HL-60/S4 treated with retinoic acid at 250 ng/mL for 4 days and 3 days (cell line): ENCODE measurements around the gene ALDH16A1.

ENCODE experiments used
- in situ Hi-C: fragments of 300-500 bp; cut with MboI; formaldehyde crosslinking; loops from 2 replicates; pipeline ENCODE4 v1.7.0; 2022; ENCODE audit warnings: low sequenced_read_pairs

ALDH16A1 gene

GRCh38 chr19:49423071-49423984 lies 29.7 kb upstream of the ALDH16A1 start, which contains the start of gene PTH2:
Gene PTH2, minus strand, starts transcription at chr19:49423441. Its CDS starts 102 bp downstream, at chr19:49423339.
- in situ Hi-C loops = no loop called here

- in situ Hi-C loops = no loop called here
Observed at GRCh38 chr19:49423985-49424303, 29.1 kb upstream of the ALDH16A1 start.

GRCh38 chr19:49425178-49425577 lies 27.8 kb upstream of the ALDH16A1 start, which contains the start of gene GFY:
Gene GFY, plus strand, starts transcription at chr19:49425388. Its CDS starts 1,043 bp downstream, at chr19:49426431.
- in situ Hi-C loops = no loop called here

DNA sequence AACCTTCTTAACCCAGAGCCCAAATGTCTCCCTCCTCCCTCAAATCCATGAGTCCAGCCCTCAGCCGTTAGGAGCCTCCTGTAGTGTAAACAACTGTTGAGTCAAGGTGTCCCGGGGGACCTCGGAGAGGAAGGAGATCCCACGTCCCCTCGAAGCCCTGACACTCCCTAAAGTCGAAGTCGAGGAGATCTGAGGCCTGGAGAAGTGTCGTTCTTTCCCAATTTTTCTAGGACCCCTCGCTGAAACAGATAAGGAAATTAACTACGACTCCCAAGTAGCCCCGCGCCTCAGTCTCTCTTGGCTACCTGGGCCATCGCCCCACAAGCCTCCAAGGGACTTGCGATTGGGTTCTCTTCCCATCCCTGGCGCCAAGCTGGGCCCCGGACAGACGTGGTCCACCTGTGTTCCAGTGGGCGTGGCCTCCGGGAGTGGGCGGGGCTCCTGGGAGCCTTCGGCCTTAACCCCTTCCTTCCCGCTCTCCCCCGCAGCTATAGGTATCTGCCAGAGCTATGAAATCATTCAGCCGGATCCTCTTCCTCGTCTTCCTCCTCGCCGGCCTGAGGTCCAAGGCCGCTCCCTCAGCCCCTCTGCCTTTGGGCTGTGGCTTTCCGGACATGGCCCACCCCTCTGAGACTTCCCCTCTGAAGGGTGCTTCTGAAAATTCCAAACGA lies 27.0 kb upstream of the ALDH16A1 start:
- in situ Hi-C loops = no loop called here

DNA sequence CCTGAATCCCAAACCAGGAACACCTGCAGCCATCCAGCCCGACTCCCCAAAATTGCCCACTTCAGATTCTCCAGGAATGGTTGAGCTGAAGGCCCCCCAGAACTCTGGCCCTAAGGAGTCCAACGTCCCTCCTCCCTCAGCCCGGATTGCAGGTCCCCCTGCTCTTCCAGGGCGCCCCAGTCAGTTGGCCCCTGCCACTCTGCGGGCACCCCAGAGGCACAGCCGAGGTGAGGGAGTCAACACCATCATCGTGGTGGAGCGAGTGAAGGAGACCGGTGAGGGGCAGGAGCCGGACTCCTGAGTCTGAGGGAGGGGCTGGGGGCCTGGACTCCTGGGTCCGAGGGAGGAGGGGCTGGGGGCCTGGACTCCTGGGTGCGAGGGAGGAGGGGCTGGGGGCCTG lies 25.7 kb upstream of the ALDH16A1 start:
- in situ Hi-C loops = no loop called here

DNA sequence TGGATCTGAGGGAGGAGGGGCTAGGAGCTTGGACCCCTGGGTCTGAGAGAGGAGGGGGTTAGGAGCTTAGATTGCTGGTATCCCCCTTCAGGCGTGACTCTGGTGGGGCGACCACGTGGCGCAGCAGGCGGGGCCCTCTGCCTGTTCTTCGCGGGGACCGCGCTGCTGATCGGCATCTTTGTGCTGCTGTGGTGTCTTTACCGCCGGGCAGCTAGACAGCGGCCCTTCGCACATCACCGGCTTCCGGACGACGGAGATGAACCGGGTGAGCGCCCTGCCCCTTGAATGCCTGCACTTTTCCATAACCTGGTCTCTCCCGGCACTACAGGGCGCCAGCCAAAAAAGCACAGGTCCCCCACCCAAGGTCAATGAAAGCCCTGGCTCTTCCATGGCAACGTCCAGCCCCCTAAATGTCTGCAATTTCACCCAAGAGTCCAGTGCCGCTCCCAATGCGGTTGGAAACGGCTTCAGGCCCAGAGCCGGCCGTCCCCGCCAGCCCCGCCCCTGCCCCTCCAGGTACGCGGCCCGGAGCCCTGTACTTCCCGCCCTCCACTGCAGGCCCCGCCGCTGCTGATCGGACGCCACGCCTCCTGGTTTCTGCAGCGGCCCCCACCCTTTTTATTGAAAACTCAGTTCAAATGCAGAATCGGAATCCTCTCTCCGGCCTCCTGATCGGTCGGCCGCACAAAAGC lies 25.0 kb upstream of the ALDH16A1 start:
- in situ Hi-C loops = no loop called here

GRCh38 chr19:49428547-49429451 lies 24.2 kb upstream of the ALDH16A1 start:
- in situ Hi-C loops = no loop called here

GRCh38 chr19:49430172-49430677 lies 22.8 kb upstream of the ALDH16A1 start:
- in situ Hi-C loops = no loop called here

DNA sequence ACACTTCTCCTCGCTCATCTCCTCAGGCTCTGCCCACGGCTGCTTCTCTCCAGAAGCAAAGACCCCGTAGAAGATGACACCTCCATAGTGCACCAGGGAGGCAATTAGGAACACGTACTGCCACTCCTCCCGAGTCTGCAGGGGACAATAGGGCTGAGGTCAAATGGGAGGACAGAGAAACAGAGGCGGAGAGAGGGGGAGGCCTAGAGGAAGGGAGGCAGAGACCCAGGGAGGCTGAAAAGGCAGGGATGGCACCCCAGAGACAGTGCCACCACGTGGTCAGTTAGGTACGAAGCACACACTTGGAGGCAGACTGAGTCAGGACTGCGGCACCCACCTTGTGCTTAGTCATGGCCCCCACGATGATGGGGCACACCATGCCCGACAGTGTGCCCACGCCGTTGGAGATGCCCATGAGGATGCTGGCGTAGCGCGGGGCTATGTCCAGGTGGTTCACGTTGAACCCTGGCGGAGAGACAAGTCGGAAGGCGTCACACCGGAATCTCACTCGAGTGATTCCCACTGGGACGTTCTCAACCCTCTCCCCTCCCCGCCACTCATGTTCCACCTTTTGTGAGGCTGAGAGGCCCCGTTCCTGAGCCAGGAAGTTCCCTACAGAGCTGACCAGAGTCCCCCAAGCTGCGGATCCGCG lies 22.2 kb upstream of the ALDH16A1 start:
- in situ Hi-C loops = no loop called here

DNA sequence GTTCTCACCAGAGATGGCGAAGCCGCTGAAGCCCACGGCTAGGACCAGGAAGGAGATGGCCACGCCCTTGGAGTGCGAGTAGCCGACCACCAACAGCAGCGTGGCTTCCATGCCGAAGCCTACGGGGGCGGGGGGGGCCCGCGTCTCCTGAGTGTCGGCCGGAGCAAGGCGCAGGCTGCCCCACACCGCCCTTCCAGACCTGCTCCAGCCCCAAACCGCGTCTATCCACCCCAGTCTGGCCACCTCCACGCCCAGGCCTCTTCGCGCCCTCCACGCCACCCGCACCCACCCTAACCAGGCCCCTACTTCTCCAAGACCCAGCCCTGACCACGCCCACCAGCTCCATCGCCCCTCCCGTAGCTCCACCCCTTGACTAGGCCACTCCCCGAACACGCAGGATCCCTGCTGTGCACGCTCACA lies 21.7 kb upstream of the ALDH16A1 start:
- in situ Hi-C loops = no loop called here

- in situ Hi-C loops = no loop called here
Observed at GRCh38 chr19:49432141-49433073, 20.6 kb upstream of the ALDH16A1 start.

- in situ Hi-C loops = no loop called here
Observed at GRCh38 chr19:49433240-49433901, 19.7 kb upstream of the ALDH16A1 start.

DNA sequence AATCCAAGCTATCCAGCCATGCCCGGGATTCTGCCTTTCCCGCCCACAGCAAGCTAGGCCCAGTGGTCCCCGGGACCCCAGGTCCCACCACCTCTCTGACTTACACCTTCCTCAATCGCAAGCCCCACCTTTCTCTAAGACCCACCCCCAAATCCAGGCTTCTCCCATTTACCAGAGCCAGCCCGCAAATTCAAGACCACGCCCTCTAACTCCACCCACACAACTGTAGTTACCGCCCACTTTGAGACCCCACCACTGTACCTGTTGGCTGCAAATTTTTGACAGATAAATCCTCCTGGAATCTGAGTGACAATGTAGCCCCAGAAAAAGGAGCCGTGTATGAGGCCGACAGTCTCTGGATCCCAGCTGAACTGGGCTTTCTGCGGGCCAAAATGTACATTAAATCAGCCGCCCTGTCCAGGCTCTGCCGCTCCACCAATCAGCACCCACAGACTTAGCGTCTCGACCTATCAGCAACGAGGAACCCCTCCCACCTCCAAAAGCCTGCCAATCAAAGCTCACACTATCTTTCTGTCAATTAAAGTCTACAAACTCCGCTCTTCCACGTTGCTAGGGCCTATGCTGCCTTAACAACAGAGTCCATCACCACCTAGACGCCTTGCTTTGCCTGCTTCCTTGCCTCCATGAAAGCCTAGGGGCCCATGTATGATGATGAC lies 18.0 kb upstream of the ALDH16A1 start:
- in situ Hi-C loops = no loop called here

- in situ Hi-C loops = no loop called here
Observed at GRCh38 chr19:49435670-49436069, 17.4 kb upstream of the ALDH16A1 start.

DNA sequence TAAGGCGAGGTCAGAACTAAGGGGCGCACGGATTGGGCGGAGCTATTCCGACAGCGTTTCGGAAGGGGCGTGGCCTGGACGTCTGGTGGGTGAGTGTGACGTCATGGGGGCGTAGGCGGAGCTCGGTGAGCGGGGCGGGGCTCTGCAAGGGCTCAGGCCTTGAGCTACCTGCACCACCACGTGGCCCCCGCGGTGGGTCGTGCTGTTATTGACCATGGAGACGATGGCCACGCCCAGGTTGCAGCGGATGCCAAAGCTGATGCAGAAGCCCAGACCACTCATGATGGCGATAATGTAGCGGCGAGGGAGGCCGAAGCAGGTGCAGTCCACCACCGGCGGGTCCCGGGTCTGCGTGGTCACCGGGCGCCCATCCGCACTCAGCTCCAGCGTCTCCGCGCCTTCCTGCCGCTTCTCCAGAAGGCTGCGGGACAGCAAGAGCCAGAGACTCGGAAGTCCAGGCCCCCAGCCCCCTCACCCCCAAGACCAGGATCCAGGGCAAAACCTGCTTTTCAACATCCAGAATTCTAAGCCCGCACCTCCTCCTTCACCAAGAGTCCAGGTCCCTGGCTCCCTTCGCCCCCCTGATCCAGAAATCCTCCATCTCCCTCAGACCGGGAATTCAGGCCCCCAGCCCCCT lies 16.5 kb upstream of the ALDH16A1 start:
- in situ Hi-C loops = no loop called here

DNA sequence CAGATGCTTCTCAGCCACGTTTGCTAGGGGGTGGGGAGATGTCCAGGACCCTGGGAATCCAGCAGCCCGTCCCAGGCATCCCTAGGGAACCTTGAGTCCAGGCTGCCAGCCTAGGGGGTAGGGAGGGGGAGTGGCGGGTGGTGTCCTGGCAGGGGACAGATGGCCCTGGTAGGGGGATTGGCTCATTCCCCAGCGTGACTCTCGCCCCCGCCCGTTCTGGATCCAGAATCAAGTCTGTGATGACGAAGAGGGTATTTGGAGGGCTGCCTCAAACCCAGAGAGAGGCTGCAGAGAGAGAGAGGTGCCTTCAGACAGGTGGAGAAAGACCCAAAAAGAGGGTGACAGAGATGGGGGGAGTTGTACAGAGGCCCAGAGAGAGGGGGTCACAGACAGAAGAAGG lies 15.8 kb upstream of the ALDH16A1 start:
- in situ Hi-C loops = no loop called here

DNA sequence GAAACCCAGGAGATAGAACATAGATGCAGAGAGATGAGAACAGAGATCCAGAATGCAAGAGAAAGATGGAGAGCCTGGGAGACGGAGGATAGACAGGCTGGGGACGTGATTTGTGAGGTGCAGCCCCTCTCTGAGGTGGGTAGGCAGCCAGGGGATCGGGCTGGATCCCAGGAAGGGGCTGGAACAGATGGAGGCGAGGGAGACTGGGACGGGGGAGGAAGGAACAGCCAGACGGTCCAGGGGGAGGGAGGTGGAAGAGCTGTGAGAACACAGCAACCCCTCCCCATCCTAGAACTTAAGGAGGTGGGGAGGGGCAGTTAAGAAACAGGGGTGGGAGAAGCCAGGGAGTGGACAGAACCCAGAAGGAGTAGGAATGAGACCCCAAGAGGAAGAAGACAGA lies 14.8 kb upstream of the ALDH16A1 start:
- in situ Hi-C loops = no loop called here
